PC-3 (cell line): ENCODE results near the gene IRF2. TPM values are rescaled to one million over a fixed set of nuclear protein-coding genes. Genes with fewer than 3 reads are reported as not detected.

Experiments
- ATAC-seq: fragments of 200-7000 bp; cut with Tn5 transposase; 2 replicates; pipeline ENCODE4 v1.9.1; 2020; ENCODE audit warnings: mild to moderate bottlenecking, moderate library complexity
- BruUV-seq: library from RNA; stranded (reverse); fragments of 400-500 nt; replicated peaks from 2 replicates; lab custom pipeline; 2021; lab: Mats Ljungman, UMichigan
- CTCF ChIA-PET: fragments of 300-600 bp; sonication (Branson Sonifier 250); formaldehyde crosslinking; loops from one replicate; lab custom pipeline; 2022; ENCODE audit warnings: antibody characterized with exemption; lab: Charles Lee
- POLR2A ChIA-PET: fragments of 300-600 bp; sonication (Branson Sonifier 250); formaldehyde crosslinking; loops from one replicate; lab custom pipeline; 2022; ENCODE audit warnings: antibody characterized with exemption; ENCODE audit not compliant: unreplicated experiment; lab: Charles Lee
- DNase-seq: peaks from one replicate; pipeline ENCODE4 v3.0.0-alpha.2; 2015
- H2AFZ ChIP-seq: fragments of 300-600 bp; sonication (generic); 2 replicates; pipeline ENCODE4 v1.6.0; 2016; ENCODE audit warnings: antibody characterized with exemption, low read length
- H3F3A ChIP-seq: fragments of 300-600 bp; sonication (generic); one replicate; pipeline ENCODE4 v1.6.0; 2017; ENCODE audit warnings: antibody characterized with exemption, low read length, control low read depth, mild to moderate bottlenecking; ENCODE audit not compliant: unreplicated experiment
- H3K27ac ChIP-seq: fragments of 300-600 bp; sonication (generic); 2 replicates; pipeline ENCODE4 v1.5.1; 2016; ENCODE audit warnings: mild to moderate bottlenecking, low read length
- H3K27me3 ChIP-seq: fragments of 300-600 bp; sonication (generic); 2 replicates; pipeline ENCODE4 v1.6.1; 2016; ENCODE audit warnings: low read length, mixed read lengths
- H3K36me3 ChIP-seq: fragments of 300-600 bp; sonication (generic); 2 replicates; pipeline ENCODE4 v1.6.1; 2016; ENCODE audit warnings: low read depth, mixed run types, low read length, mixed read lengths
- H3K4me1 ChIP-seq: fragments of 300-600 bp; sonication (generic); 2 replicates; pipeline ENCODE4 v1.5.1; 2016; ENCODE audit warnings: low read length; ENCODE audit not compliant: insufficient read depth
- H3K4me2 ChIP-seq: fragments of 300-600 bp; sonication (generic); 2 replicates; pipeline ENCODE4 v1.6.0; 2016; ENCODE audit warnings: low read length
- H3K4me3 ChIP-seq: fragments of 300-600 bp; sonication (generic); 2 replicates; pipeline ENCODE4 v1.5.1; 2016; ENCODE audit warnings: mild to moderate bottlenecking, low read length, mixed read lengths
- H3K79me2 ChIP-seq: fragments of 300-600 bp; sonication (generic); 2 replicates; pipeline ENCODE4 v1.6.1; 2017; ENCODE audit warnings: low read length, mixed read lengths
- H3K9ac ChIP-seq: fragments of 300-600 bp; sonication (generic); 2 replicates; pipeline ENCODE4 v1.6.0; 2016; ENCODE audit warnings: mild to moderate bottlenecking, low read length
- H3K9me2 ChIP-seq: fragments of 300-600 bp; sonication (generic); replicated peaks from 2 replicates; pipeline ENCODE4 v1.6.1; 2016; ENCODE audit warnings: mixed run types, low read length, mixed read lengths
- H3K9me3 ChIP-seq: fragments of 300-600 bp; sonication (generic); 2 replicates; pipeline ENCODE4 v1.6.1; 2016; ENCODE audit warnings: low read length, mixed read lengths
- H4K20me1 ChIP-seq: fragments of 300-600 bp; sonication (generic); 2 replicates; pipeline ENCODE4 v1.6.1; 2016; ENCODE audit warnings: low read length, mixed read lengths
- EZH2 ChIP-seq: fragments of 300-600 bp; sonication (generic); IDR thresholded peaks from one replicate; pipeline ENCODE4 v1.6.1; 2017; ENCODE audit warnings: antibody characterized with exemption, mild to moderate bottlenecking, low read length; ENCODE audit not compliant: unreplicated experiment
- EZH2phosphoT487 ChIP-seq: fragments of 300-600 bp; sonication (generic); IDR thresholded peaks from 2 replicates; pipeline ENCODE4 v1.6.1; 2018; ENCODE audit warnings: mild to moderate bottlenecking, antibody characterized with exemption, low read length, borderline replicate concordance
- intact Hi-C: fragments of 100-400 bp; cut with micrococcal nuclease; formaldehyde crosslinking; loops from 2 replicates; pipeline ENCODE4 v1.9.0; 2023
- total RNA-seq: library from RNA; depleted of rRNA; stranded (reverse); fragments of >200 nt; gene quantifications from 2 replicates; pipeline ENCODE4 v1.2.3, GENCODE V29; 2014
- TF ChIP-seq, protein P1 (sequence below): fragments of 300-600 bp; sonication (generic); conservative IDR thresholded peaks from 2 replicates; pipeline ENCODE4 v1.5.1; 2017; ENCODE audit warnings: antibody characterized with exemption, low read depth, mild to moderate bottlenecking, low read length

The IRF2 gene
- total RNA-seq, 1 experiment from 2014 or later: 7.7 TPM

- Histone ChIP-seq H3K9ac (no peak overlapping the region), H4K20me1 (no peaks in the 10 kb centered on the region), H3K36me3 (no peaks in the 10 kb centered on the region; the same call in 1 of the 2 replicates), H3K9me3 (no peaks in the 10 kb centered on the region), H3K4me1 (peaks cover 9% of the 10 kb centered on the region), H3F3A (no peaks in the 10 kb centered on the region), H3K4me2 (no peak overlapping the region), H3K79me2 (no peaks in the 10 kb centered on the region), H3K9me2 (no peaks in the 10 kb centered on the region), H2AFZ (no peak overlapping the region), H3K27me3 (no peaks in the 10 kb centered on the region), H3K27ac (no peak overlapping the region), H3K4me3 (no peak overlapping the region)
- BruUV-seq: no TSS peak
- POLR2A ChIA-PET: no interaction called here
- TF ChIP-seq EZH2phosphoT487: no peak
- no peak for TF ChIP-seq EZH2
- TF ChIP-seq, protein P1, sequence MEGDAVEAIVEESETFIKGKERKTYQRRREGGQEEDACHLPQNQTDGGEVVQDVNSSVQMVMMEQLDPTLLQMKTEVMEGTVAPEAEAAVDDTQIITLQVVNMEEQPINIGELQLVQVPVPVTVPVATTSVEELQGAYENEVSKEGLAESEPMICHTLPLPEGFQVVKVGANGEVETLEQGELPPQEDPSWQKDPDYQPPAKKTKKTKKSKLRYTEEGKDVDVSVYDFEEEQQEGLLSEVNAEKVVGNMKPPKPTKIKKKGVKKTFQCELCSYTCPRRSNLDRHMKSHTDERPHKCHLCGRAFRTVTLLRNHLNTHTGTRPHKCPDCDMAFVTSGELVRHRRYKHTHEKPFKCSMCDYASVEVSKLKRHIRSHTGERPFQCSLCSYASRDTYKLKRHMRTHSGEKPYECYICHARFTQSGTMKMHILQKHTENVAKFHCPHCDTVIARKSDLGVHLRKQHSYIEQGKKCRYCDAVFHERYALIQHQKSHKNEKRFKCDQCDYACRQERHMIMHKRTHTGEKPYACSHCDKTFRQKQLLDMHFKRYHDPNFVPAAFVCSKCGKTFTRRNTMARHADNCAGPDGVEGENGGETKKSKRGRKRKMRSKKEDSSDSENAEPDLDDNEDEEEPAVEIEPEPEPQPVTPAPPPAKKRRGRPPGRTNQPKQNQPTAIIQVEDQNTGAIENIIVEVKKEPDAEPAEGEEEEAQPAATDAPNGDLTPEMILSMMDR: no peak
- ATAC-seq (no peak), DNase-seq (no peak)
- CTCF ChIA-PET: no interaction called here
- intact Hi-C loops: no loop called here
These were observed 78.4 kb downstream of the IRF2 start for GRCh38 chr4:184395971-184396391.

DNA sequence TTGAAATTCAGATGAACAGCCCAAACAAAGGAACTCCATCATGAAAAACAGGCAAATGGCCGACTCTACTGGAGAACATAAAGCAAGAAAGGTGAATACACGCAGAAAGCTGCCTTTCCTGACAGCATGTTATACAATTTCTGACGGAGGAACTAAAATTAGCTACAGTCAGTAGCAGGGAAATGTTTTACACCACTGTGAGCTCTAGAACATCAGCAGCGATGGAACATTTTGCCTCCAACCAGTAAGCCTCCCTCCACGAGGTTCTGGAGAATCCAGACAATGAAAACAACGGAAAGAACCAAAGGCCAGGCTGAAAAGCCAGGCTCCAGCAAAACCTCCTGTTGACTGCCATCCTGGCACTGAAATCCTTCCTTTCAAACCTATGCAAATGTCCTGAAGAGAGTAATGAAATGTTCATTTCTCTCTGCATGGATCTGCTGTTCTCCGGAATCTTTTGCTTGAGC lies 78.9 kb downstream of the IRF2 start:
- Histone ChIP-seq H3K9me2 (no peaks in the 10 kb centered on the region), H3K4me3 (no peak overlapping the region), H3K27me3 (no peaks in the 10 kb centered on the region), H3K9ac (no peak overlapping the region), H3K27ac (no peak overlapping the region), H3K79me2 (no peaks in the 10 kb centered on the region), H3K4me1 (peaks cover 5% of the 10 kb centered on the region; the same call in 1 of the 2 replicates), H3F3A (no peaks in the 10 kb centered on the region), H4K20me1 (no peaks in the 10 kb centered on the region), H3K36me3 (no peaks in the 10 kb centered on the region; the same call in 1 of the 2 replicates), H3K9me3 (no peaks in the 10 kb centered on the region), H3K4me2 (no peak overlapping the region), H2AFZ (no peak overlapping the region)
- TF ChIP-seq, protein P1: no peak
- TF ChIP-seq EZH2 (no peak), EZH2phosphoT487 (no peak)
- CTCF ChIA-PET: no interaction called here
- DNase-seq: no peak
- POLR2A ChIA-PET: no interaction called here
- ATAC-seq: no peak
- no TSS peak for BruUV-seq
- intact Hi-C loops: no loop called here

GRCh38 chr4:184392748-184393559 lies 81.4 kb downstream of the IRF2 start:
- Histone ChIP-seq H3K27me3 (no peaks in the 10 kb centered on the region), H3K9me2 (no peaks in the 10 kb centered on the region), H3K9ac (no peak overlapping the region), H3K36me3 (no peaks in the 10 kb centered on the region; the same call in 1 of the 2 replicates), H3K9me3 (no peaks in the 10 kb centered on the region), H3F3A (no peaks in the 10 kb centered on the region), H3K4me2 (no peak overlapping the region), H3K27ac (no peak overlapping the region), H4K20me1 (no peaks in the 10 kb centered on the region), H2AFZ (no peak overlapping the region), H3K4me3 (no peak overlapping the region), H3K79me2 (no peaks in the 10 kb centered on the region), H3K4me1 (no peaks in the 10 kb centered on the region)
- no TSS peak for BruUV-seq
- no peak for DNase-seq
- ATAC-seq: no peak
- POLR2A ChIA-PET: interaction anchor here (0.6 kb wide), 1 partner anchor 81 kb away, joined by 3 read pairs; the partner anchor contains the start of gene IRF2
- intact Hi-C loops: no loop called here
- TF ChIP-seq EZH2 (no peak), EZH2phosphoT487 (no peak)
- TF ChIP-seq, protein P1: no peak
- CTCF ChIA-PET: no interaction called here
